Measurements from ENCODE around the gene BLOC1S5. TPM values are rescaled to one million over a fixed set of nuclear protein-coding genes. Genes with fewer than 3 reads are reported as not detected.

Gene BLOC1S5
- total and polyA plus RNA-seq, 2 of the 8 experiments (the other 6 are each of a cell fraction or from before 2014, with no cell fraction given) = 3.4 to 17.2 TPM

- Histone ChIP-seq H2BK15ac (ENCODE audit: low read length) (no peak overlapping the region), H3K18ac (ENCODE audit: extremely low read depth, low read length) (no peak overlapping the region), H4K5ac (ENCODE audit: insufficient read length, low read depth, low read length) (no peak overlapping the region), H3K23ac (ENCODE audit: insufficient read length) (no peak overlapping the region), H4K8ac (ENCODE audit: extremely low read depth, insufficient read depth, low read length) (no peak overlapping the region), H3K36me3 (ENCODE audit: control insufficient read depth in 2 of 4, insufficient read depth in 4 of 4, low read length in 3 of 4) (no peaks in the 10 kb centered on the region), H3K9me3 (ENCODE audit: insufficient read depth in 2 of 2, low read depth in 1 of 2, low read length in 1 of 2) (no peaks in the 10 kb centered on the region), H3K56ac (replicated peaks; ENCODE audit: insufficient read length, low read depth, low read length) (no peak overlapping the region), H2BK5ac (ENCODE audit: low read depth, low read length) (no peak overlapping the region), H3K79me2 (ENCODE audit: control insufficient read depth in 1 of 2, insufficient read depth in 2 of 2, low read length in 2 of 2) (peaks cover 0 to 33% of the 10 kb centered on the region in 2 experiments; a peak in 2 of 4 replicates), H3K27ac (ENCODE audit: low read depth, low read length) (no peak overlapping the region), H2BK12ac (ENCODE audit: low read depth, low read length) (no peak overlapping the region), H4K20me1 (replicated peaks in 1 of 2; ENCODE audit: control insufficient read depth in 1 of 2, insufficient read depth in 2 of 2, low read length in 2 of 2) (peaks cover 0 to 2% of the 10 kb centered on the region in 2 experiments), H2AK5ac (ENCODE audit: low read depth, low read length) (no peak overlapping the region), H4K91ac (replicated peaks; ENCODE audit: insufficient read length, low read length) (no peak overlapping the region), H3K9ac (replicated peaks in 1 of 4; ENCODE audit: extremely low read depth in 1 of 4, low read depth in 3 of 4, low read length in 3 of 4) (no peak overlapping the region), H3K4me1 (replicated peaks in 1 of 4; ENCODE audit: control insufficient read depth in 3 of 4, insufficient read depth in 4 of 4, low read length in 3 of 4) (peaks cover 0 to 6% (median 3%) of the 10 kb centered on the region in 4 experiments; a peak in 2 of 7 replicates), H3K27me3 (replicated peaks in 1 of 4; ENCODE audit: control insufficient read depth in 3 of 4, extremely low read depth in 1 of 4, insufficient read depth in 3 of 4, low read length in 3 of 4) (no peaks in the 10 kb centered on the region), H3K4ac (replicated peaks; ENCODE audit: insufficient read length, low read depth, low read length) (no peak overlapping the region), H3K4me2 (ENCODE audit: insufficient read depth in 1 of 2, low read depth in 2 of 2, low read length in 2 of 2) (no peak overlapping the region), H3K79me1 (ENCODE audit: low read depth, low read length) (peaks cover 2% of the 10 kb centered on the region; the same call in 1 of the 2 replicates), H3K14ac (ENCODE audit: insufficient read length) (no peak overlapping the region), H2AFZ (ENCODE audit: low read length) (no peak overlapping the region), H3K23me2 (ENCODE audit: low read depth, low read length) (no peaks in the 10 kb centered on the region), H3K4me3 (ENCODE audit: extremely low read depth in 1 of 4, insufficient read depth in 2 of 4, low read depth in 3 of 4, low read length in 4 of 4) (no peak overlapping the region), H2BK20ac (ENCODE audit: low read length) (no peak overlapping the region), H2BK120ac (replicated peaks; ENCODE audit: low read depth, low read length) (no peak overlapping the region)
- POLR2A ChIA-PET (ENCODE audit: partially characterized antibody) = interaction anchor here (0.7 kb wide), 1 partner anchor 127 kb away, joined by 3 read pairs; no protein-coding TSS in a partner anchor
- DNase-seq (ENCODE audit: low read depth in 1 of 2, low spot score in 2 of 2) (no peak), FAIRE-seq (no peak)
- CTCF ChIA-PET (ENCODE audit: partially characterized antibody) = no interaction called here
- 90% methylated on average over 5 of the region's 5 CpGs; no CpG with 5 or more reads in 1 of the 2 experiments for WGBS, 2 experiments (ENCODE audit: extremely low coverage in 1 of 2, insufficient coverage in 1 of 2, insufficient read length in 1 of 2, insufficient replicate concordance in 2 of 2, low coverage in 1 of 2, low lambda C conversion rate in 2 of 2, missing lambda C conversion rate in 1 of 2)
- TF ChIP-seq JUND (IDR thresholded peaks at IDR 0.05; ENCODE audit: low read length) (no peak), TAF7 (optimal IDR thresholded peaks at IDR 0.05; ENCODE audit: borderline replicate concordance, low read depth, low read length) (no peak), RBBP5 (IDR thresholded peaks at IDR 0.05; ENCODE audit: borderline replicate concordance, low read depth, low read length) (no peak), SP2 (IDR thresholded peaks at IDR 0.05; ENCODE audit: low read length) (no peak), TCF12 (IDR thresholded peaks at IDR 0.05; ENCODE audit: low read depth, low read length) (no peak), SP4 (IDR thresholded peaks at IDR 0.05; ENCODE audit: low read length) (no peak), NRF1 (IDR thresholded peaks at IDR 0.05; ENCODE audit: low read depth, low read length) (no peak), CREB1 (IDR thresholded peaks at IDR 0.05) (no peak)
Measured at GRCh38 chr6:8030920-8031319, 33.3 kb downstream of the BLOC1S5 start.
